ENCODE measurements around the gene AGTRAP.

The AGTRAP gene

DNA sequence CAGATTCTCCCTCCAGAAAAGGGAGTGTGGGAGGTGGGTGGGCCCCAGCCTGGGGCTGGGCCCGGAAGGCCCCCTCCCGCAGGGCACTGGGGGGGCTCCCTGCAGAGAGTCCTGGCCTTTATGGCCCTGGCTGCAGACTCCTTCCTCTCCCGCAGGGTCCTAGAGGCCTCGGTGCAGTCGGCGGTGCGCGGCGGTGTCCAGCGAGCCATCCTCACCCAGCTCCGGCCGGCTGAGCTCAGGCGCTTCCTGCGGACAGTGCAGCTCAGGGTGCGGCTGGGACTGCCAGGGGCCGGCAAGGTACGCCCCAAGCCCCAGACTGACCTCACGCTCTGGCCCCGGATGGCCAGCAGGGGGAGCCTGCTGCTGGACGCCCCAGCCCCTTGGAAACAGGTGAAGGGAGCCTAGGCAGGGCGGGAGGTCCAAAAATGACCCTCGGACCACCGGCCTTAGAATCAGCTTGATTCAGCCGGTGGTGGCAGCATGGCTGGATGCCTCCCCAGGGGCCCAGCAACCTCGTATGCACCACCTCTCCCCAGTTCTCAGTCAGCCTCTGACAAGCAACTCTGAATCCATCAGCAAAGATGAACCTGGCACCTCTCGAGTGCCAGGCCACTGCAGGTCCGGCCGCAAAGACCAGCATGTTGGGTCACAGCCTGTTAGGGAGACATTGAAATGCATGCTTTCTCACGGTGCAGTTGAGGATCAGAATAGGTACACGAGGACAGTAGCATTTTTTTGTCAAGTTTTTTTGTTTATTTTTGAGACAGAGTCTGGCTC is 49.2 kb downstream of the AGTRAP start:
- peak; percentile 66 for DNase-seq (ENCODE audit: low read depth)

DNA sequence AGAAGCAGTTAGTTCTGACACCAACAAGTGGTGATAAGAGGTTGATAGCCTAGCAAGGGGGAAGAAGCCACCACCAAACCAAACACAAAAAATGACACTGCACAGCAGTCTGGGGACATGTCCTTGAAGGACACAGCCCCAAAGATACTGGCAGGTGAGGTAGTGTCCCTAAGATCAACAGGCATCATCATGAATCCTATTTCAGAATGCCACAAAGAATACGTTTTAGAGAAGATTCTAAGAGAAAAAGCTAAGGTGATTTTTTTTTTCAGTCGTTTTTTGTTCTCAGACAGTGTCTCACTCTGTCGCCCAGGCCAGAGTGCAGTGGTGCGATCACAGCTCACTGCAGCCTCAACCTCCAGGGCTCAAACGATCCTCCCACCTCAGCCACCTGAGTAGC is 50.2 kb downstream of the AGTRAP start:
- DNase-seq (ENCODE audit: low read depth), result no peak

DNA sequence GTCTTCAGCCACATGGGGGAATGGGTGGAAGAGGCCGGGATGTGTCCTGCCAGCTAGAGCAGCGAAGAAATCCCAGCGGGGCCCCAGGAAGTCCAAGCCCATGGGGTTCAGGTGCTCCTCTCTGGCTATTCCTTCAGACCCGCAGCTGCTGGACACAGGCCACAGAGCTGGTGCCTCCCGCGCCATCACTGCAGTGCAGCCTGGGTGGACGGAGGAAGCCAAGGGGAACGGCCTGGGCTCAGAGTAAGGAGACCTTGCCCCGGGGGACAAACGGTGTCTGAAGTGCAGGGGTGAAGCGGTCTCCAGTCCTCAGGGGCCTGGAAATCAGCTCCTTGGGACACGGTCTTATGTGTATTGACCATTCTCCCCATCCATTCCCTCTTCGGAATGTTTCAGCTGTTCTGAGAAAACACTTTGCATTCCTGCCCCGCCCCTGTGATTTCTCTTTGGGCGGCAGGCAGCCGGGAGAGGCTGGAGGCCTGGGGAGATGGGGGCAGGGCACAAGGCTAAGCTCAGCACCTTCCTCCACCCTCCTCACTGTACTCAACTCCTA is 51.4 kb downstream of the AGTRAP start:
- peak; percentile 79 for DNase-seq (ENCODE audit: low read depth)

DNA sequence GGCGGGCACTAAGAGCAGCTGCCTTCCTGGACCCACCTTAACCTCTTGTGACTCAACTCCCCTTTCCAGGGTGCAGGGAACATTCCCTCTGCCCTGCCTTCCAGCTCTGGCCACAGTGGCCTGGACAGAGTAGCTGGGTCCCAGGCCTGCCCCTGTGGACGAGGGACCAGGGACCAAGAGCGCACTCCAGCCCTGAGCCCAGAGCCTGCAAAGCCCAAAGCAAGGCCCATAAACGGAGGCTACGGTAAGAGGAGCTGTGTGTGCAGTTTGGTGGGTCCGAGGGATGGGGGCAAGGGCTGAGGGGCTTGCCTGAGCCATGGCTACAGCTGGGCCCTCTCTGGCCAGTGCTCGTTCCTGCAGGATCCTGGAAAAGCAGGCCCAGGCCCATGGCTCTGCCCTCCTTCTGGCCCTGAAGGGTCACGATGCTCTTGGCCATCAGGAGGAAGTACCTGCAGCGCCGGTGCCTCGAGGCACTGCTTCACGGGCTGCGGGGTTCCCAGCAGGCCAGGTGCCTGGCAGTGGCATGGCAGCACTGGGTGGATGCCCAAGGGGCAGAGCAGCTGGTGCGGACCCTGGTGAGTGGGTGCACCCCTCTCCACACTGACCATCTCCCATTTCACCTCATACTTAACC is 52.0 kb downstream of the AGTRAP start:
- no peak for DNase-seq (ENCODE audit: low read depth)

DNA sequence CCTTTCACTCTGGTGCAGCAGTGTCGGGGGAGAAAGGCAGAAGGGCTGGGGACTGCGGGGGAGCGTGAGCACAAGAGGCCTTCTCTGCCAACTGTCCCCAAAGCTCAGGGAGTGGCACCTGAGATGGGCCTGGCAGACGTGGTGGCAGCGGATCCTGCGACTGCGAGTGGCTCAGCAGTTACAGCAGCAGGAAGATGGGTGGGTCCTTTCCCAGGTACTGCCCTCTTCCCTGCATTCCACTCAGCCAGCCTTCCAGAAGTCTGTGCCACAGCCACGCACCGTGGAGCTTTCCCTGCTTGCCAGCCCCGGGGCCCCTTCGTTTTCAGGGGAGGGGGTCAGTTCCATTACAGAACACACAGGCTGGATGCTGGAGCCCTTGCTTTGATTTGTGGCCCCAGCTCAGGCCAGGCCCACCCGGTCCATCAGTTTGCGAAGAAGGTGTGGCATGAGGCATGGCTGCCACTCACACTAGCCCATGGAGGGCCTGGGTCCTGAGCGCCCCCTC is 52.7 kb downstream of the AGTRAP start:
- no peak for DNase-seq (ENCODE audit: low read depth)

DNA sequence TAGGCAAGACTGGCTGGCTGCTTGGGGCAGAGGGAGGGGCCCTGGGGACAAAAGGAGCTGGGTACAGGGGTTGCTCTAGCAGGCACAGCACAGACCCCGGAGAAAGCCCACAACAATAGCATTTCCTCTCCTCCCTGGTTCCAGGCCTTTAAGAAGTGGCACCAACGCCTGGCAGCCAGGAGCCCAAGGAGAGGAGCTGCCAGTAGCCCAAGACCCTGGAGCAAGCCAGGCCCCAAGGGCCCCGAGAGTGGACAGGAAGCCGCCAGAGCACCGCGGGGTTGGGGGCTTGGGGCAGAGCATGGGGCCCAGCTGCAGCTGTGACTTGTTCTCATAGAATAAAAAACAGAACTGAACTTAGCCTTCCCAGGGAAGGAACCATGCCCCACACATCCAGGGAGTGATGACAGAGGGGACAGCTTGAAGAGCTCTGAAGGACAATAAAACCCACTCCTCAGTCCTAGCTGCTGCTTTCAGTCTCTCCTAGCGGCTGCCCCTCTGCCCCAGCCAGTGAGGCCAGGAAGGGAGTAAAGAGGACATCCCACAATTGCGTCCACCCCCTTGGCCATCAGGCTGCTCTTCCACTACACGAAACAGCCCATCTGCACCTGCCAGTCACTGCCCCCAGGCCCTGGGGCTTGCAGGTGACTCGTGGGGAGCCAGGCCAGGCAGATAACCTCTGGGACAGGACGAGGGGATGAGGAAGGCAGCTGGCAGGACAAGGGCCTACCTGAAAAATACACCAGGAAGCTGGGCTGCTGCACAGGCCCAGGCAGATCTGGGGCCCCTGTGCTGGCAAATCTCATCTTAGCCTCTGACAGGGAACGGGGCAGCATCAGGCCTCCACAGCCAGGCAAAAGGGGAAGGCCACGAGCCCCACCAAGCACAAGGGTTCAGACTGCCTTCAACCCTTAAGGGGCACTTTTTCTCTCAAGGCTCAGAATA is 53.5 kb downstream of the AGTRAP start:
- DNase-seq (ENCODE audit: low read depth), result no peak

DNA sequence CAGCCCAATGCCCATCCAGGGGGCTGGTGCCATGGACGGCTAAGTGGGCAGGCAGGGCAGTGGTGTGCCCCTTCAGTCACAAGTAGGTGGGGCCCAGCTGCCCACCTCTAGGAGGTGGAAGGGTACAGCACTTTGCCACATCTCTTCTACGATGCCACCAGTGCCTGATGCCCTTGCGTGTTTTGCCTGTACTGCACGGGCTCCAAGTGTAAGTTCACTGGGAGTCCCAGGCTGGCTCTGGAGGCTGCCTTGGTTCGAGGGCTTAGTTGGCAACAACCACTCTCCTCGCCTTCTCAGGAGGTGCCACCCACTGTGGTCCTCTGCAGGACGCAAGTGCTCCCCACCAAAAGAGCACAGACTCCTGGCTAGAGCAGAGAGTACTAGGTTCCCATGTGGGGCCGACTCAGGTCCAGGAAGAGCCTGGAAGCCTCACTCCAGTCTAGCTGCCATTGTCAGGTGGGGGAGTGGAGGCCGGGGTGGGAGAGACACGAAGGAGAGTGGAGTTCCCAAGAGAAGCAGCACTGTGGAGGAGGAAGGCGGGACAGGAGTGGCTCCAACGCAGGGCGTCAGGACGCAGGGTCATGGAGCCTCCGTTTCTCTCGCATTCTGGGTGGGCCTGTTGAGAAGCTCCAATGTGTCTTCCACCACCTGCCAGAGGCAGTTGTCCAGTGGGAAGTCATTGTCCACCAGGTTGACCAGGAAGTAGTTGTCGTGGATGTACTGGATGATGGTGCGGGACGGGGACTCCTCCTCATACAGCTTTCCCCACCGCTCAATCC is 54.4 kb downstream of the AGTRAP start:
- no peak for DNase-seq (ENCODE audit: low read depth)

DNA sequence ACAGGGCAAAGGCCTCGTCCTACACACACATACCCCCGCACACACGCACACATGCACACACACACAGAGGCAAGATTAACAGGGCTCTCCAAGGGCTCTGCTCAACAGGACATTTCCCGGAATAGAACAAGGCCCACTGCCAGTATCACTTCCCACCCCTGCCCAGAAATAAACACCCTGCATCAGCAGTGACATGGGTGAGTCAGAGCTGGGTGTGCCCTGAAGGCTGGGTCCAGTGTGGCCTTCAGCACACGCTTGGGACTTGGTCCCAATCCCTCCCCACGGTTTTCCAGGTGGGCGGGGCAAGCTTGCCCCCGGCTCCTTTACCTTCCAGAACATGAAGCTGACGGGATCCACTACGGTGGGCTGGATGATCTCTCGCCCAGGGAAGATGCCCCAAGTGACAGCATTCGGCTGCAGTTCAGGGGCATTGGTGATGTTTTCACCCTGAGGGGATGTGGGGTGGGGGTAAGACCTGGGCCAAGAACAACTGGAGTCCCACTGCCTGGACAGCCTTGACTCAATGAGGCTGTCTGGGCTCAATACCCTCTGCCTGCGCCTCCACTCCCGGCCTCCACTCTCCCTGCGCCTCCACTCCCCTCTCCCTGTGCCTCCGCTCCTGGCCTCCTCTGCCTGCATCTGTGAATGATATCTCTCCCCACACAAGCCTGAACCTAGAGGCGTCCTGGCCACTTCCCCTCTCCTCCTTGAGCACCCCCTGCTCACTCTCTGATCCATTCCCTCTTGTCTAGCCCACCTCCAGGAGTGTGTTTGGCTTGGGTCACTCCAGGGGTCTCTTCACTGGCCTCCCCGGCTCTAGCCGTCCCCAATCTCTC is 55.2 kb downstream of the AGTRAP start:
- DNase-seq (ENCODE audit: low read depth), result peak; percentile 95

DNA sequence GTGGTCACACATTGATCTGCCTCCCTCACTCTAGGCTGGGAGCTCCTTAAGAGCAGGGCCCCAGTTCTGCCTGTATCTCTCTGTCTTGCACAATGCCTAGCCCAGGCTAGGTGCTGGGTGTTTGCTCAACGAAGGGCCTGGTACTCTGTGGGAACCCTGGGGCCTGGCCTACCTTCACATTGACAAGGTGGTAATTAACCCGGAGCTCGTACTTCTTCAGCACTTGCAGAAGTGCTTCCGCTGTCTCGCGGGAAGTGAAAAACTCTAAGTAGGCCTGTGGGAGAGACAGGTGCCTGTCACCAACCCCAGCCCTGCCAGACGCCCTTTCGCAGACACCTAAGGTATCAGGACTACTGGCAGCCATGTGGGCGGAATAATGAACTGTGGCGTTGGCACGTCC is 56.2 kb downstream of the AGTRAP start:
- no peak for DNase-seq (ENCODE audit: low read depth)

DNA sequence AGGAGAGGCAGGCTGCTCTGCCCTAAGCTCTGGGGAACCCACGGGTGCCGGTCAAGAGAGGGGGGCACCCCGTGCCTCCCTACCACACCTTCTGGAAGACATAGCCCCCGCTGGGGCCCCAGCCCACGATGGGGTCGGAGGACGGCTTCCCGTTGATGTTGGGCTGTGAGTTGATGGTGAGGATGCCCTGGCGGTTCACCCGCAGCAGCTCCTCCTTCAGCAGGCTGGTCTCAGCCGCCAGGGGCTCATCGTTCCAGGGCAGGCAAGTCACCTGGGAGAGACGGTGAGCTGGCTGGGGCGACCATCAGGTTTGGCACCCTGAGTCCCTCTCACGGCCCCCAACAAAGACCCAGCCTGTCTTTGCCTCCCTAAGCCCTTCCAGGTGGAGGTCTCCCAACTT is 57.9 kb downstream of the AGTRAP start:
- no peak for DNase-seq (ENCODE audit: low read depth)

DNA sequence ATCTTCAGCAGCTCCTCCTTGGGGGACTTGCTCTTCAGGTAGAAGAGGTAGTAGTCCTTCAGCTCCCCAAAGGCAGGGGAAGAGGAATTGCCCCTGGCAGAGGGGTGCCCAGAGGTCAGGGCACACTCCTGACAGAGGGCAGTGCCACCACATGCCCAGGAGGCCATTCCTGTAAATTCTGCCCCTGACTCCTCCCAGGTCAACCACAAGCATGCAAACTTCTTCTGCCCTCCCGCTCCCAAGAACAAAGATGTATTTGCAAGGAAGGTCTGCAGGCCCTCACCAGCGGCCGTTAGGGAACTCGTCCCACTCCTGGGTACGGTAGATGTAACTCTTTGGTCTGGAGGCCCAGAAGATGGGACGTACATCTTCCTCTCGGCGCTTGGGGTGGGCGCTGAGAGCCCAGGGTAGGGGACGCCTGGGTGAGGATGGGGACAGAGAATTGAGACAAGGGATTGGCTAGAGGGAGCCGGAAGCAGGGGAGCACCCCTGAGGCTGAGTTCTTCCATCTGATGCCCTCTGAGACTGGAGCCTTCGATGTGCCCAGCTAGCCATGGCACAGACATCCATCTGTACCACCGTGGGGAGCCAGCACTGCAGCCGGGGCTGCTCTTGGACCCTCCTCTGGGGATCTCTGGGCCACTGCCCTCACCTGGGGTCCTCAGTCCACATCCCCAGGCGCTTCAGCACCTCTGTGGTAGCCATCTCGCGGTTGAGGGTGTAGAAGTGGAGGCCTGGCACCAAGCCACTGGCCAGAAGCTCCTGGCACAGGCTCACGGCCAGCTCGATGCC is 58.7 kb downstream of the AGTRAP start:
- DNase-seq (ENCODE audit: low read depth), result no peak

DNA sequence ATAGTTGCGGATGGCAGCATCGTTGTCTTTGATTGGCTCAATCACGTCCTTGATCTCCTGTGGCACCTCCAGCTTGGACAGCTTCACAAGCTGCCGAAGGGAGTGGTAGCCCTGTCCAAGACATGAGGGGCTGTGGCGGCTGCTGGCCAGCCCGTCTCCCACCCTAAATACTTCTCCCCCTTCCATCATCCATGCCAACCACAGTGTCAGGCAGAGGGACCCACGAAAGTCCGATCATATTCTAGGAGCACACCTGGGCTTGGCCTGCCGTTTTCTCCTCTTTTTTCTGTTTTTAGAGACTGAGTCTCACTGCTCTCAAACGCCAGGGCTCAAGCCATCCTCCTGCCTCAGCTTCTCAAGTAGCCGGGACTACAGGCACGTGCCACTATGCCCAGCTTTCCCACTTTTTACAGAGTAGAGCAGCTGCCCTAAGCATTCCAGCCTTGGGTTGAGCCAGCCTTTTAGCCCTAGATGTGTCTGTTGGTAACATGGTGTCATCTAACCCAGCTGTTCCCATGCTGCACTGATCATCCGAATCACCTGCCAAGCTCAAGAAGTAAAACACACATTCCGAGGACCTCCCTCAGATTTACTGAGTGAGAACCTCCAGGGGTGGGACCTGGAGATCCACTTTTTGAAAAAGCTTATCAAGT is 59.4 kb downstream of the AGTRAP start:
- DNase-seq (ENCODE audit: low read depth), result no peak

DNA sequence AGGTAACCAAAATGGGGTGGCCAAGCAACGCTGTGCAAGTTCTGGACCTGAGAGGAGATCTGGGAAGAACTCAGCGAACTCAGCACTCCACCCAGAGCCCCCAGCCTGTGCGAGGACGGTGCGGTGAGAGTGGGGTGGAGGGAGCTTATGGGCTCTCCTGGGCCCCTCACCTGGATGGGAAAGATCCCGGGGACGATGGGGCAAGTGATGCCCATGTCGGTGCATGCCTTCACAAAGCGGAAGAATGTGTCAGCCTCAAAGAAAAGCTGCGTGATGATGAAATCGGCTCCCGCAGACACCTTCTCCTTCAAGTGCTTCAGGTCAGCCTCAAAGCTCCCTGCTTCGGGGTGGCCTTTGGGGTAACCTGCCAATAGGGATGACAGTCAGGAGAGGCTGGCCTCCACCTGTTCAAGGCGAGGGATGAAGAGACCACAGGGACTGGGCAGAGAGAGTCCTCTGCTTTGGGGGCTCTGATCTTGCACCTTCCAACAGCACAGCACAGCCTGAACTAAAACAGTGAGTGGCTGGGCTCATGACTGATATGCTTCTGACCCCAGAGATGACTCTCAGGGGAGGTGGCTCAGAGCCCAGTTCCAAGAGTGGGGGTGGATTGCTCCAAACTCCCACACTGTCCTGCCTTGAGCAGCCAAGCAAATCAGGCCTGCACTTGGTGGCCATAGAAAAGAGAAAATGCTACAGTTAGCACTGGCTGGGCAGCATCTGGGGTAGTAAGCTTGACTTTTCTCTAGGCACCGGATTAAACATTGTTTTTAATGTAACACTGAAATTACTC is 60.3 kb downstream of the AGTRAP start:
- DNase-seq (ENCODE audit: low read depth), result peak; percentile 42

DNA sequence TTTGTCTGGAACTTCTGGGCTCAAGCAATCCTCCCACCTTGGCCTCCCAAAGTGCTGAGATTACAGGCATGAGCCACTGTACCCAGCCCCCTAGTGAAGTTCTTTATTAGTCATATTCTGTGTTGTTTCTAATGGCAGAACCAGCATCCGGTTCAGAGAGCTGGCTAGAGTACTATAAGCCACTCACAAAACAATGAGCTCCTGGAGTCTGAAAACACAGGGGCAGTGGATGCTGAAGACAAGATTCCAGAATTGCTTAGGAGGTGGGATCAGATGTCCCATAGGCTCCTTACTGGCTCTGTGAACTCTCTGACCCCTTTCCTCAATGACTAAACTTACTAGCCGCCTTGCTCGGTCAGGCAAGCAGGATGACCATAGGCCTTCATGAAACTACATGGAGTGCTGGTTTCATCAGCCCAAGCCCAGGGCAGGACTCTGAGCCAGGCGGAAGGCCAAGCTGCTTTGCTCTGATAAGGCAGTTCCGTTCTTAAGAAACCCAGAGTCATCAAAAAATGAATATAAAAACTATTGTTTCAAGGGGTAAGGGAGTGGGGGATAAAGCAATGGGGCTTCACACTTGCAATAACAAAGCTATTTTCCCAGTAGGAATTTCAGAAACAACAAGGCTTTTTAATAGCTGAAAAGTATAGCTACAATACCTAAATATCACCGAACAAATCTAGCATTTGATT is 61.7 kb downstream of the AGTRAP start:
- DNase-seq (ENCODE audit: low read depth), result no peak

DNA sequence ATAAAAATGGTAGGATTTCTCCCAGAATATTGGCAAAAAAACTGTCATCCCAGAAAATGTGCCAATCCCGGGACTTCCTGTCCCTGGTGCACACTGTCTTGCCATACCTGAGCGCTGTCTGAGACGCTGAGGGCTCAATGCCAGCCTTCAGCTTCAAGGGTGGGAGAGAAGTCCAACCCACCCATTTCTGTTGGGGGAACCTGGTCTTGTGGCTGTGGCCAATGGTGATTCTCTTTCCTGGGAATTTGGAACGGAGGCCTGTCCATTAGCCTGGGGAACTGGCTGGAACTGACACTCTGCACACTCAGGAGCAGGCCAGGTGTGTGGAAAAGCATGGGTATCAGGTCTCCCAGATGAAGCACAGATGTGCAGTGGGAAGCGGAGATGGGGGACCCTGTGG is 63.2 kb downstream of the AGTRAP start:
- no peak for DNase-seq (ENCODE audit: low read depth)

DNA sequence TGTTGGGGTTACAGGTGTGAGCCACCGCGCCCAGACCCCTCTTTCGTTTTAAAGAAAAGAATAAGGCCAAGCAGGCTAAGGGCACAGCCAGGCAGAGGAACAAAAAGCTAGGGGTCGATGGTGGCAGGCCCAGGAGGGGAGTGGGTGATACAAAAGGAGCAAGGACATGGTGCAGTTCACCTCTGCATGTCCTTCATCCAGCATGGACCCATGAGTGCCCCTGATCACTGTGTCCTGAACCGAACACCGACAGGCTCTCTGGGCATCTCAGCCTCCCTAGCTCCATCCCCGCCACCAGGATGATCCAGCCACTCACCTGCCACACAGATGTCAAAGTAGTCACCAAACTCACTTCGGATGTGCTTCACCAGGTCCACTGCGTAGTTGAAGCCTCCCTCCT is 64.0 kb downstream of the AGTRAP start:
- DNase-seq (ENCODE audit: low read depth), result no peak

DNA sequence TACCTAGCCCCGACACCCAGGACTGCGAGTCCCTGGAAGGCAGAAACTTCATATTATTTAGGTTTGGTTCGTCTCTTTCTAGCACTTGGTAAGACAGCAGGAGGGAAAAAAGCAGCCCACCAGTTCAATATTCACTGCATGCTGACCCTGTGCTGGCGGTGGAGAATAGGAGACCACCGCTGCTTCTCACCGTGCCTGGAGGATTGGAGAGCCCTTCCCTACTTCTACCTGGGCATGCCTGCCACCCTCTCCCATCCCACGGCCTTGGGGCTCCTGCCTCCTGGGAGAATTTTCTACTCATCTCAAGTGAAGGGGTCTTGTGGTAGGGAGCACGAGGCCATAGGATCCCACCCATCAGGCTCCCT is 64.4 kb downstream of the AGTRAP start:
- DNase-seq (ENCODE audit: low read depth), result no peak

All from EH (cell line).